Gastroesophageal sphincter (tissue), 4 donors: ENCODE data around the gene ATE1. TPM values are rescaled to one million over a fixed set of nuclear protein-coding genes. Genes with fewer than 3 reads are reported as not detected.

ENCODE experiments used
- ATAC-seq: fragments of 150-250 bp; one replicate; pipeline ENCODE4 v1.9.1; 2016; ENCODE audit warnings: mild to moderate bottlenecking, moderate library complexity
- H3K27ac ChIP-seq, 4 donors: fragments of 200-600 bp; sonication (generic) in 3 of 4; 1 replicate in 3 of 4; 2 replicates in 1 of 4; pipeline ENCODE4 v1.5.1; 2016 to 2019
- H3K27me3 ChIP-seq: fragments of 200-600 bp; sonication (generic); one replicate; pipeline ENCODE4 v1.5.1; 2019
- H3K36me3 ChIP-seq, 2 donors: fragments of 200-600 bp; sonication (generic); one replicate each; pipeline ENCODE4 v1.5.1; 2019; ENCODE audit warnings: control low read depth in 1 of 2
- H3K4me1 ChIP-seq, 3 donors: fragments of 200-600 bp; sonication (generic); 1 replicate in 2 of 3; 2 replicates in 1 of 3; pipeline ENCODE4 v1.5.1; 2016 to 2019; ENCODE audit warnings: control low read depth in 2 of 3
- H3K4me3 ChIP-seq, 2 donors: fragments of 200-600 bp; sonication (generic); one replicate each; pipeline ENCODE4 v1.5.1; 2019; ENCODE audit warnings: mild to moderate bottlenecking in 1 of 2, moderate library complexity in 1 of 2
- H3K9me3 ChIP-seq, 3 donors: fragments of 200-600 bp; sonication (generic); one replicate each; pipeline ENCODE4 v1.5.1; 2017 to 2019; ENCODE audit warnings: control low read depth in 2 of 3
- CTCF ChIP-seq, 4 experiments: fragments of 200-600 bp in 2 of 4; fragments of 450-650 bp in 2 of 4; sonication (generic) in 1 of 4; IDR thresholded peaks; one replicate each; pipeline ENCODE4 v1.5.1; 2017 to 2019; ENCODE audit warnings: antibody characterized with exemption in 4 of 4, mild to moderate bottlenecking in 2 of 4, moderate library complexity in 2 of 4
- EP300 ChIP-seq: sonication (generic); formaldehyde crosslinking; IDR thresholded peaks from one replicate; pipeline ENCODE4 v1.6.1; 2017; ENCODE audit warnings: antibody characterized with exemption, mild to moderate bottlenecking
- POLR2A ChIP-seq, 2 donors: fragments of 450-650 bp; IDR thresholded peaks; one replicate each; pipeline ENCODE4 v1.6.1; 2017; ENCODE audit warnings: antibody characterized with exemption in 2 of 2, mild to moderate bottlenecking in 2 of 2, moderate library complexity in 1 of 2
- POLR2AphosphoS5 ChIP-seq: sonication (generic); formaldehyde crosslinking; IDR thresholded peaks from one replicate; pipeline ENCODE4 v1.6.1; 2017; ENCODE audit warnings: antibody characterized with exemption
- WGBS, 2 donors: methylation state at CpG; one replicate each; pipeline ENCODE4 v1.1.5; 2018; ENCODE audit warnings: low coverage in 1 of 2; 5-methylcytosine and 5-hydroxymethylcytosine counted together
- total RNA-seq, 4 donors: library from RNA; depleted of rRNA; stranded (reverse); fragments of >200 nt; gene quantifications; one replicate each; pipeline ENCODE4 v1.1.0, GENCODE V29; 2016

ATE1 gene
- total RNA-seq, 4 donors from 2014 or later = 24.6 to 38.2 (median 32.6) TPM

- H3K27me3 ChIP-seq = no peaks in the 10 kb centered on the region
Measured at GRCh38 chr10:121788115-121788514, 139.7 kb downstream of the ATE1 start.

GRCh38 chr10:121787169-121787568 lies 140.7 kb downstream of the ATE1 start:
- ATAC-seq = no peak

More at GRCh38 chr10:121788115-121788514, 139.7 kb downstream of the ATE1 start:
- Histone ChIP-seq H3K9me3 (no peaks in the 10 kb centered on the region), H3K36me3 (peaks cover 0 to 26% of the 10 kb centered on the region in 2 donors), H3K4me1 (no peaks in the 10 kb centered on the region), H3K27ac (no peak overlapping the region), H3K4me3 (no peak overlapping the region)
- no peak for ATAC-seq
- 74 to 89% methylated on average over 3 of the region's 3 CpGs for WGBS, 2 donors
- TF ChIP-seq CTCF (IDR thresholded peaks at IDR 0.05) (no peak), EP300 (no peak), POLR2A (IDR thresholded peaks at IDR 0.05) (no peak), POLR2AphosphoS5 (no peak)

GRCh38 chr10:121783782-121784372 lies 144.0 kb downstream of the ATE1 start:
- Histone ChIP-seq H3K9me3 (no peaks in the 10 kb centered on the region), H3K36me3 (peaks cover 0 to 23% of the 10 kb centered on the region in 2 donors), H3K4me1 (no peaks in the 10 kb centered on the region), H3K27me3 (no peaks in the 10 kb centered on the region), H3K27ac (no peak overlapping the region), H3K4me3 (no peak overlapping the region)
- WGBS, 2 donors = 76 to 79% methylated on average over 5 to 6 of the region's 6 CpGs
- ATAC-seq = no peak
- no peak for TF ChIP-seq EP300
- no peak for TF ChIP-seq POLR2AphosphoS5
- no peak for TF ChIP-seq CTCF (IDR thresholded peaks at IDR 0.05)
- TF ChIP-seq POLR2A (IDR thresholded peaks at IDR 0.05) = no peak

More at GRCh38 chr10:121787169-121787568, 140.7 kb downstream of the ATE1 start:
- Histone ChIP-seq H3K4me3 (no peak overlapping the region), H3K36me3 (peaks cover 0 to 26% of the 10 kb centered on the region in 2 donors), H3K4me1 (no peaks in the 10 kb centered on the region), H3K27ac (no peak overlapping the region), H3K27me3 (no peaks in the 10 kb centered on the region), H3K9me3 (no peaks in the 10 kb centered on the region)
- WGBS, 2 donors = 44 to 72% methylated on average over 2 of the region's 2 CpGs
- TF ChIP-seq POLR2AphosphoS5 (no peak), CTCF (IDR thresholded peaks at IDR 0.05) (no peak), EP300 (no peak), POLR2A (IDR thresholded peaks at IDR 0.05) (no peak)

- Histone ChIP-seq H3K4me1 (no peaks in the 10 kb centered on the region), H3K9me3 (no peaks in the 10 kb centered on the region), H3K4me3 (no peak overlapping the region), H3K27ac (no peak overlapping the region), H3K36me3 (peaks cover 0 to 11% of the 10 kb centered on the region in 2 donors), H3K27me3 (no peaks in the 10 kb centered on the region)
- TF ChIP-seq POLR2AphosphoS5 = no peak
- no peak for TF ChIP-seq EP300
- TF ChIP-seq POLR2A (IDR thresholded peaks at IDR 0.05) = no peak
- TF ChIP-seq CTCF (IDR thresholded peaks at IDR 0.05) = no peak
- no peak for ATAC-seq
- 87% methylated on average over 3 of the region's 4 CpGs; no CpG with 5 or more reads in 1 of the 2 donors for WGBS, 2 donors
Measured at GRCh38 chr10:121781101-121781500, 146.7 kb downstream of the ATE1 start.

GRCh38 chr10:121774813-121775212 lies 153.0 kb downstream of the ATE1 start:
- H3K4me3 ChIP-seq = no peak overlapping the region
- H3K4me1 ChIP-seq = peaks cover 0 to 21% (median 0%) of the 10 kb centered on the region in 3 donors
- no peak for ATAC-seq
- peaks cover 0 to 2% of the 10 kb centered on the region in 2 donors for H3K36me3 ChIP-seq
- TF ChIP-seq POLR2AphosphoS5 (no peak), POLR2A (IDR thresholded peaks at IDR 0.05) (no peak), CTCF (IDR thresholded peaks at IDR 0.05) (no peak), EP300 (no peak)
- WGBS, 2 donors = 51% methylated on average over 2 of the region's 2 CpGs; no CpG with 5 or more reads in 1 of the 2 donors
- no peaks in the 10 kb centered on the region for H3K9me3 ChIP-seq
- no peak overlapping the region for H3K27ac ChIP-seq
- no peaks in the 10 kb centered on the region for H3K27me3 ChIP-seq
